ENCODE measurements around the gene VAMP5.

DNA sequence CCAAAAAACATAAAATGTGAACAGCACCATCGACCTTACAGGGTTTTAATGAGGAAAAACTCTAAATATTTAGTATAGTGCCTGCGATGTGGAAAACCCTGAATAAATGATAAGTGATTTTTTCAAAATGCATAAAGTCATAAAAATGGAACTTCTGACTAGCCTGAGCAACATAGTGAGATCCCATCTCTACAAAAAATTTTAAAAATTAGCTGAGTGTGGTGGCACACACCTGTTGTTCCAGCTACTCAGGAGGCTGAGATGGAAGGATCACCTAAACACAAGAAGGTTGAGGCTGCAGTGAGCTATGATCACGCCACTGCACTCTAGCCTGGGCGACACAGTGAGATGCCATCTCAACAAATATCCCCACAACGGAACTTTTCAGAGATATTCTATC is 27.1 kb upstream of the VAMP5 start:
- TF ChIP-seq FOXJ3 (CRISPR knock-in tag; IDR thresholded peaks at IDR 0.05) (no peak), ZHX1 (conservative IDR thresholded peaks at IDR 0.05; ENCODE audit: low read length) (no peak), SMARCB1 (IDR thresholded peaks at IDR 0.05; ENCODE audit: insufficient read length, low read depth) (no peak), ZC3H4 (CRISPR knock-in tag; IDR thresholded peaks at IDR 0.05; ENCODE audit: borderline replicate concordance) (no peak), TCF3 (CRISPR knock-in tag; IDR thresholded peaks at IDR 0.05) (no peak), ATF7 (IDR thresholded peaks at IDR 0.05) (no peak), CTCF (IDR thresholded peaks at IDR 0.05 in 2 of 3, conservative IDR thresholded peaks at IDR 0.05 in 1 of 3; ENCODE audit: insufficient read depth in 2 of 3, low read depth in 1 of 3, low read length in 3 of 3) (no peak), POLR2A (conservative IDR thresholded peaks at IDR 0.05) (no peak), ZKSCAN3 (CRISPR knock-in tag; IDR thresholded peaks at IDR 0.05) (no peak)
- TF ChIP-seq, protein P1, sequence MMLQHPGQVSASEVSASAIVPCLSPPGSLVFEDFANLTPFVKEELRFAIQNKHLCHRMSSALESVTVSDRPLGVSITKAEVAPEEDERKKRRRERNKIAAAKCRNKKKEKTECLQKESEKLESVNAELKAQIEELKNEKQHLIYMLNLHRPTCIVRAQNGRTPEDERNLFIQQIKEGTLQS (IDR thresholded peaks at IDR 0.05) = no peak
- TF ChIP-seq, protein P1 (CRISPR knock-in tag; conservative IDR thresholded peaks at IDR 0.05) = no peak

Measured in K562 (cell line).